Left cardiac atrium (tissue), 4 donors: ENCODE measurements around the gene NSG1. TPM values are rescaled to one million over a fixed set of nuclear protein-coding genes. Genes with fewer than 3 reads are reported as not detected.
"Not testable (repeated sequence)": the region's sequence is repeated elsewhere in the genome, so short reads cannot be mapped to it uniquely, and the experiment has no call there.

Experiments
- ATAC-seq, 2 donors: fragments of 200-7000 bp; cut with Tn5 transposase; one replicate each; pipeline ENCODE4 v1.9.1; 2020; ENCODE audit warnings: mild to moderate bottlenecking in 2 of 2, moderate library complexity in 2 of 2
- DNase-seq: peaks from one replicate; pipeline ENCODE4 v3.0.0-alpha.2; 2020
- intact Hi-C, 2 donors: fragments of 100-400 bp; cut with DNase I; formaldehyde crosslinking; loops; one replicate each; pipeline versions ENCODE4 v1.14.1 to v1.15.1; 2022 to 2023
- total RNA-seq, 2 donors: library from RNA; stranded (reverse); fragmentation: NEBNext Ultra II Directional; extraction: Animal tissue kit (Norgen Biotek cat#: 25700); gene quantifications; one replicate each; pipeline ENCODE4 v1.2.1, GENCODE V29; 2021
- donor health status: DM: no; HTN: yes; CAD: no.
- donor health status: DM: no; HTN: yes; CAD: no; lungs with severe emphysema.
- donor health status: DM: yes; HTN: yes; CAD: no.
- donor health status: Dilated cardiomyopathy.

NSG1 gene
- total RNA-seq, 2 donors from 2014 or later, result 10.1 to 16.8 TPM

GRCh38 chr4:4456816-4457578 is 70.1 kb downstream of the NSG1 start:
- DNase-seq (no peak), ATAC-seq (no peak)
- intact Hi-C loops, result no loop called here

- intact Hi-C loops, result no loop called here
- DNase-seq (no peak), ATAC-seq (no peak)
Measured at GRCh38 chr4:4457803-4458553, 71.1 kb downstream of the NSG1 start.

- ATAC-seq (no peak), DNase-seq (no peak)
- intact Hi-C loops, result no loop called here
Measured at GRCh38 chr4:4459181-4459580, 72.3 kb downstream of the NSG1 start.

- intact Hi-C loops, result no loop called here
- DNase-seq (no peak), ATAC-seq (no peak)
Measured at GRCh38 chr4:4460759-4461158, 73.9 kb downstream of the NSG1 start.

- ATAC-seq (no peak), DNase-seq (no peak)
- intact Hi-C loops, result no loop called here
Measured at GRCh38 chr4:4461178-4461577, 74.3 kb downstream of the NSG1 start.

GRCh38 chr4:4461850-4462249 is 74.9 kb downstream of the NSG1 start:
- intact Hi-C loops, result no loop called here
- DNase-seq (no peak), ATAC-seq (no peak)

GRCh38 chr4:4462970-4463369 is 76.1 kb downstream of the NSG1 start:
- ATAC-seq (no peak), DNase-seq (no peak)
- intact Hi-C loops, result no loop called here

GRCh38 chr4:4465238-4465637 is 78.3 kb downstream of the NSG1 start:
- ATAC-seq, DNase-seq, intact Hi-C loops: not testable (repeated sequence)

Other genes starting within 250 kb of the NSG1 start
- gene OTOP1, start 160.2 kb upstream of the NSG1 start, total RNA-seq, result not detected
- 10 to 100 TPM; 13.5 to 14.8 TPM for gene TMEM128, start 138.9 kb upstream of the NSG1 start, total RNA-seq
- gene LYAR, start 96.9 kb upstream of the NSG1 start, total RNA-seq, result 10 to 100 TPM in 1 of 2 donors, 1 to 10 TPM in 1; 9.4 to 15.2 TPM
- 1 to 10 TPM; 3.0 to 6.1 TPM for gene ZBTB49, start 96.9 kb upstream of the NSG1 start, total RNA-seq
- 10 to 100 TPM; 13.0 to 18.2 TPM for gene STX18, start 154.9 kb downstream of the NSG1 start, total RNA-seq